ENCODE measurements around the gene DCAF5. TPM values are rescaled to one million over a fixed set of nuclear protein-coding genes. Genes with fewer than 3 reads are reported as not detected.

The DCAF5 gene
- total RNA-seq (10 to 100 TPM; 19.9 to 48.0 (median 32.6) TPM), polyA plus RNA-seq (10 to 100 TPM; 27.9 to 38.2 (median 34.1) TPM)
- long read RNA-seq, donor 1, full-length matches to known transcripts, result 7 of 12 reads
- long read RNA-seq, donor 1, partial matches to known transcripts, result 5 of 12 reads
- long read RNA-seq, donor 1, other reads (novel, unspliced or antisense), result 0 of 12 reads
- long read RNA-seq, donor 2, full-length matches to known transcripts, result 5 of 5 reads
- long read RNA-seq, donor 2, partial matches to known transcripts, result 0 of 5 reads
- long read RNA-seq, donor 2, other reads (novel, unspliced or antisense), result 0 of 5 reads
- long read RNA-seq, donor 3, full-length matches to known transcripts, result 5 of 5 reads
- long read RNA-seq, donor 3, partial matches to known transcripts, result 0 of 5 reads
- long read RNA-seq, donor 3, other reads (novel, unspliced or antisense), result 0 of 5 reads
- long read RNA-seq, donor 4, full-length matches to known transcripts, result 8 of 20 reads
- long read RNA-seq, donor 4, partial matches to known transcripts, result 1 of 20 reads
- long read RNA-seq, donor 4, other reads (novel, unspliced or antisense), result 11 of 20 reads
- long read RNA-seq, donor 5, full-length matches to known transcripts, result 22 of 45 reads
- long read RNA-seq, donor 5, partial matches to known transcripts, result 5 of 45 reads
- long read RNA-seq, donor 5, other reads (novel, unspliced or antisense), result 18 of 45 reads
- long read RNA-seq, donor 6, full-length matches to known transcripts, result 3 of 13 reads
- long read RNA-seq, donor 6, partial matches to known transcripts, result 1 of 13 reads
- long read RNA-seq, donor 6, other reads (novel, unspliced or antisense), result 9 of 13 reads
- long read RNA-seq, donor 7, full-length matches to known transcripts, result 4 of 4 reads
- long read RNA-seq, donor 7, partial matches to known transcripts, result 0 of 4 reads
- long read RNA-seq, donor 7, other reads (novel, unspliced or antisense), result 0 of 4 reads
- long read RNA-seq, donor 8, full-length matches to known transcripts, result 5 of 17 reads
- long read RNA-seq, donor 8, partial matches to known transcripts, result 12 of 17 reads
- long read RNA-seq, donor 8, other reads (novel, unspliced or antisense), result 0 of 17 reads
- long read RNA-seq, donor 9, full-length matches to known transcripts, result 1 of 1 reads
- long read RNA-seq, donor 9, partial matches to known transcripts, result 0 of 1 reads
- long read RNA-seq, donor 9, other reads (novel, unspliced or antisense), result 0 of 1 reads
- long read RNA-seq, donor 10, full-length matches to known transcripts, result 5 of 19 reads
- long read RNA-seq, donor 10, partial matches to known transcripts, result 14 of 19 reads
- long read RNA-seq, donor 10, other reads (novel, unspliced or antisense), result 0 of 19 reads

- no peaks in the 10 kb centered on the region for H3K27me3 ChIP-seq
- TF ChIP-seq POLR2A (IDR thresholded peaks at IDR 0.05) (no peak), CTCF (IDR thresholded peaks at IDR 0.05) (no peak)
- H3K4me1 ChIP-seq (replicated peaks in 1 of 2), result peaks cover 0 to 31% of the 10 kb centered on the region in 2 donors
- intact Hi-C loops (cut with DNase I), result no loop called here
- H3K27ac ChIP-seq, result peak within 1 kb of the TSS; percentile 66 to 98 (median 95)
- H3K4me3 ChIP-seq, result peak within 1 kb of the TSS; percentile 62 to 92 (median 80)
- peak in 6 of 7 donors; percentile 94 to 97 (median 96) for DNase-seq
- H3K36me3 ChIP-seq (replicated peaks in 1 of 2), result peaks cover 0 to 5% of the 10 kb centered on the region in 2 donors
- no peaks in the 10 kb centered on the region for H3K9me3 ChIP-seq (replicated peaks in 1 of 3)
- 0 to 1% (median 0%) methylated on average over 1 to 26 of the region's 26 CpGs; no CpG with 5 or more reads in 1 of the 4 donors for WGBS, 4 donors
Observed at GRCh38 chr14:69152902-69153151, at the start of gene DCAF5. DCAF5 (minus strand) TSS chr14:69153119; CDS start chr14:69152978, 141 bp downstream.

- intact Hi-C loops (cut with DNase I), result no loop called here
- Histone ChIP-seq H3K27ac (no peak overlapping the region), H3K9me3 (replicated peaks in 1 of 3) (no peaks in the 10 kb centered on the region), H3K4me1 (replicated peaks in 1 of 2) (no peaks in the 10 kb centered on the region), H3K4me3 (no peak overlapping the region), H3K36me3 (replicated peaks in 1 of 2) (no peaks in the 10 kb centered on the region), H3K27me3 (no peaks in the 10 kb centered on the region)
- 89 to 92% (median 90%) methylated on average over 10 of the region's 10 CpGs for WGBS, 4 donors
- DNase-seq, result no peak
- TF ChIP-seq CTCF (IDR thresholded peaks at IDR 0.05) (no peak), POLR2A (IDR thresholded peaks at IDR 0.05) (no peak)
Observed at GRCh38 chr14:69199786-69200185, 46.9 kb upstream of the DCAF5 start.

GRCh38 chr14:69193721-69194120 is 40.8 kb upstream of the DCAF5 start:
- Histone ChIP-seq H3K4me1 (replicated peaks in 1 of 2) (peaks cover 0 to 10% of the 10 kb centered on the region in 2 donors), H3K9me3 (replicated peaks in 1 of 3) (no peaks in the 10 kb centered on the region), H3K4me3 (no peak overlapping the region), H3K36me3 (replicated peaks in 1 of 2) (no peaks in the 10 kb centered on the region), H3K27me3 (no peaks in the 10 kb centered on the region), H3K27ac (no peak overlapping the region)
- TF ChIP-seq POLR2A (IDR thresholded peaks at IDR 0.05) (no peak), CTCF (IDR thresholded peaks at IDR 0.05) (no peak)
- no peak for DNase-seq
- 91 to 96% (median 93%) methylated on average over 5 of the region's 5 CpGs for WGBS, 4 donors
- intact Hi-C loops (cut with DNase I), result no loop called here
